GM20000 (cell line): Measurements from ENCODE around the gene TMEM107.

Experiments used
- DNase-seq: peaks from one replicate; pipeline ENCODE4 v3.0.0; 2012; ENCODE audit warnings: low spot score
- CTCF ChIP-seq: IDR thresholded peaks from 2 replicates; pipeline ENCODE4 v1.5.1; 2012; ENCODE audit warnings: mild to moderate bottlenecking, control low read depth; ENCODE audit errors: extremely low read depth, missing control alignments

TMEM107 gene

GRCh38 chr17:8153957-8154607, 22.1 kb downstream of the TMEM107 start:
- TF ChIP-seq CTCF = no peak
- peak; percentile 71 for DNase-seq

GRCh38 chr17:8153525-8153956, 22.6 kb downstream of the TMEM107 start:
- DNase-seq = no peak
- TF ChIP-seq CTCF = no peak

GRCh38 chr17:8153031-8153451, 23.1 kb downstream of the TMEM107 start:
- TF ChIP-seq CTCF = no peak
- DNase-seq = no peak

- TF ChIP-seq CTCF = no peak
Observed at GRCh38 chr17:8152112-8152775, 23.9 kb downstream of the TMEM107 start, which contains the start of gene PER1. Gene PER1, minus strand, starts transcription at chr17:8152404. Its CDS starts 1,698 bp downstream, at chr17:8150706.

GRCh38 chr17:8151641-8152111, 24.5 kb downstream of the TMEM107 start:
- TF ChIP-seq CTCF = no peak
- no peak for DNase-seq

More at GRCh38 chr17:8152112-8152775, 23.9 kb downstream of the TMEM107 start, which contains the start of gene PER1:
- DNase-seq = peak; percentile 93

- TF ChIP-seq CTCF = no peak
Observed at GRCh38 chr17:8151120-8151640, 25.0 kb downstream of the TMEM107 start.

More at GRCh38 chr17:8151120-8151640, 25.0 kb downstream of the TMEM107 start:
- DNase-seq = peak; percentile 91
